Heart left ventricle (tissue), 13 donors: Measurements from ENCODE around the gene STPG1.

Experiments used
- POLR2A ChIP-seq, 2 donors: fragments of 450-650 bp; IDR thresholded peaks; one replicate each; pipeline ENCODE4 v1.6.1; 2017; ENCODE audit warnings: antibody characterized with exemption in 2 of 2, mild to moderate bottlenecking in 2 of 2, moderate library complexity in 2 of 2
- TF ChIP-seq, protein P1 (sequence below), 12 donors: fragments of 200-600 bp; sonication (generic) in 4 of 12; IDR thresholded peaks; one replicate each; pipeline versions ENCODE4 v1.5.0 to v1.8.0; 2018 to 2022; ENCODE audit warnings: antibody characterized with exemption in 12 of 12, mild to moderate bottlenecking in 5 of 12
- donor health status: ischemic (EF 13 %, LVEDD 7.1; RV severe dilation, severe dysfunction).
- donor health status: DM: no; HTN: yes; CAD: no.
- donor health status: DM: no; HTN: no; CAD: no.
- donor health status: ischemic (EF 25% LVEDD 6.9; RV normal size, moderate dysfunction).
- donor health status: ischemic (EF 25% LVEDD 5.7; RV mildly dilated, moderate dysfunction).
- donor health status: ischemic (EF 35%, LVEDD 5.7; RV mildly dilated, moderate dysfunction).
- donor health status: nonischemic (EF 11% LVEDD 7.7; RV severe dilation, severe dysfunction).
- donor health status: DM: yes; HTN: yes; CAD: no.
- donor health status: PGD.
- donor health status: ischemic (EF 29% LVEDD 5.4; RV normal size, mild dysfunction).
- donor health status: nonischemic (EF 23%, LVEDD 6.1; RV moderate dilation, normal function).

DNA sequence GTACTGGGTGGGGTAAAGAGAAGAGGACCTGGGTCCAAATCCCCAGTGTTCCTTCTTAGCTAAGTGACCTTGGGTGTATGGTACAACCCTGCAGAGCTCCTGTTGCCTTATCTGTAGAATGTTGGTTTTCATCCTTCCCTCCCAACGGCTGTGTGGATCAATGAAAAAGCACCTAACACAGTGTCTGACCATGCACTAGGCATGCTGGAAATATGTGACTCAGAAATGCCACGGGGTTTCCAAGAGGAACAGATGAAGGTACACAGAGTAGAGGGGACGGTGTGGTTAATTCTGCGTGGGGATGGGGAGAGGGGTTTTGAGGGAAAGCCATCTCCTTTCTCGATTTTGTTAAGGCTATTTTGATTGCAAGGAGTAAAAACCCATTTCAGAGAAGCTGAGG, 10.6 kb upstream of the STPG1 start:
- TF ChIP-seq, protein P1, sequence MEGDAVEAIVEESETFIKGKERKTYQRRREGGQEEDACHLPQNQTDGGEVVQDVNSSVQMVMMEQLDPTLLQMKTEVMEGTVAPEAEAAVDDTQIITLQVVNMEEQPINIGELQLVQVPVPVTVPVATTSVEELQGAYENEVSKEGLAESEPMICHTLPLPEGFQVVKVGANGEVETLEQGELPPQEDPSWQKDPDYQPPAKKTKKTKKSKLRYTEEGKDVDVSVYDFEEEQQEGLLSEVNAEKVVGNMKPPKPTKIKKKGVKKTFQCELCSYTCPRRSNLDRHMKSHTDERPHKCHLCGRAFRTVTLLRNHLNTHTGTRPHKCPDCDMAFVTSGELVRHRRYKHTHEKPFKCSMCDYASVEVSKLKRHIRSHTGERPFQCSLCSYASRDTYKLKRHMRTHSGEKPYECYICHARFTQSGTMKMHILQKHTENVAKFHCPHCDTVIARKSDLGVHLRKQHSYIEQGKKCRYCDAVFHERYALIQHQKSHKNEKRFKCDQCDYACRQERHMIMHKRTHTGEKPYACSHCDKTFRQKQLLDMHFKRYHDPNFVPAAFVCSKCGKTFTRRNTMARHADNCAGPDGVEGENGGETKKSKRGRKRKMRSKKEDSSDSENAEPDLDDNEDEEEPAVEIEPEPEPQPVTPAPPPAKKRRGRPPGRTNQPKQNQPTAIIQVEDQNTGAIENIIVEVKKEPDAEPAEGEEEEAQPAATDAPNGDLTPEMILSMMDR (IDR thresholded peaks at IDR 0.05) = no peak
- TF ChIP-seq POLR2A (IDR thresholded peaks at IDR 0.05) = no peak
